Hepatocyte (in vitro differentiated cells): ENCODE data around the gene SLC9A8. TPM values are rescaled to one million over a fixed set of nuclear protein-coding genes. Genes with fewer than 3 reads are reported as not detected.

Experiments used
- DNase-seq: peaks from one replicate; pipeline ENCODE4 v3.0.0-alpha.2; 2016; ENCODE audit warnings: low spot score
- H2AFZ ChIP-seq: fragments of 200-600 bp; sonication (generic); 2 replicates; pipeline ENCODE4 v1.6.0; 2016; ENCODE audit warnings: antibody characterized with exemption, mild to moderate bottlenecking
- H3K27ac ChIP-seq: fragments of 200-600 bp; sonication (generic); 2 replicates; pipeline ENCODE4 v1.5.1; 2016; ENCODE audit warnings: mild to moderate bottlenecking
- H3K27me3 ChIP-seq: fragments of 200-600 bp; sonication (generic); 2 replicates; pipeline ENCODE4 v1.6.1; 2016
- H3K36me3 ChIP-seq: fragments of 200-600 bp; sonication (generic); replicated peaks from 2 replicates; pipeline ENCODE4 v1.5.1; 2016; ENCODE audit warnings: low read depth; ENCODE audit not compliant: insufficient read depth
- H3K4me1 ChIP-seq: fragments of 200-600 bp; sonication (generic); 2 replicates; pipeline ENCODE4 v1.5.1; 2016; ENCODE audit warnings: mild to moderate bottlenecking, moderate library complexity; ENCODE audit not compliant: insufficient read depth
- H3K4me2 ChIP-seq: fragments of 200-600 bp; sonication (generic); 2 replicates; pipeline ENCODE4 v1.6.0; 2016
- H3K4me3 ChIP-seq: fragments of 200-600 bp; sonication (generic); 2 replicates; pipeline ENCODE4 v1.5.1; 2016; ENCODE audit warnings: mild to moderate bottlenecking
- H3K79me2 ChIP-seq: fragments of 200-600 bp; sonication (generic); 2 replicates; pipeline ENCODE4 v1.6.0; 2017; ENCODE audit warnings: mild to moderate bottlenecking
- H3K9me2 ChIP-seq: fragments of 200-600 bp; sonication (generic); replicated peaks from 2 replicates; pipeline ENCODE4 v1.6.0; 2017; ENCODE audit warnings: mild to moderate bottlenecking; ENCODE audit not compliant: insufficient read depth
- H3K9me3 ChIP-seq: fragments of 200-600 bp; sonication (generic); 2 replicates; pipeline ENCODE4 v1.5.1; 2016; ENCODE audit warnings: low read depth, mild to moderate bottlenecking
- H4K20me1 ChIP-seq: fragments of 200-600 bp; sonication (generic); 2 replicates; pipeline ENCODE4 v1.6.0; 2016; ENCODE audit warnings: mild to moderate bottlenecking; ENCODE audit not compliant: insufficient read depth, poor library complexity, severe bottlenecking
- CTCF ChIP-seq: fragments of 200-600 bp; sonication (generic); IDR thresholded peaks from 2 replicates; pipeline ENCODE4 v1.5.1; 2016; ENCODE audit warnings: antibody characterized with exemption, mild to moderate bottlenecking; ENCODE audit not compliant: poor library complexity
- EZH2 ChIP-seq: fragments of 200-600 bp; sonication (generic); IDR thresholded peaks from 2 replicates; pipeline ENCODE4 v1.6.1; 2016; ENCODE audit warnings: antibody characterized with exemption, mild to moderate bottlenecking, borderline replicate concordance
- EZH2phosphoT487 ChIP-seq: fragments of 200-600 bp; sonication (generic); IDR thresholded peaks from one replicate; pipeline ENCODE4 v1.6.1; 2018; ENCODE audit warnings: antibody characterized with exemption, mild to moderate bottlenecking, low read depth, moderate library complexity; ENCODE audit not compliant: unreplicated experiment, severe bottlenecking
- WGBS: methylation state at CpG from one replicate; pipeline ENCODE4 v1.1.6; 2016; ENCODE audit warnings: low lambda C conversion rate; ENCODE audit errors: missing lambda C conversion rate; 5-methylcytosine and 5-hydroxymethylcytosine counted together
- polyA plus RNA-seq: library from polyadenylated mRNA; unstranded; fragments of >200 nt; fragmentation: Nextera tagmentation; extraction: Ambion mirVana; gene quantifications from 2 replicates; pipeline ENCODE4 v1.2.1, GENCODE V29; 2016
- total RNA-seq: library from RNA; depleted of rRNA; stranded (reverse); fragments of >200 nt; gene quantifications from 2 replicates; pipeline ENCODE4 v1.2.3, GENCODE V29; 2014

The SLC9A8 gene
- total and polyA plus RNA-seq, 2 experiments from 2014 or later = 4.9 to 6.7 TPM

GRCh38 chr20:49818816-49819215, 6.2 kb downstream of the SLC9A8 start:
- H3K4me3 ChIP-seq = no peak overlapping the region
- no peaks in the 10 kb centered on the region for H3K27me3 ChIP-seq
- TF ChIP-seq CTCF = no peak
- TF ChIP-seq EZH2 = no peak
- TF ChIP-seq EZH2phosphoT487 = no peak
- H3K4me2 ChIP-seq = no peak overlapping the region
- WGBS = 92% methylated on average over 1 of the region's 1 CpG
- no peaks in the 10 kb centered on the region for H4K20me1 ChIP-seq
- no peaks in the 10 kb centered on the region for H3K9me3 ChIP-seq
- H3K79me2 ChIP-seq = peaks cover 19% of the 10 kb centered on the region
- DNase-seq = no peak
- no peaks in the 10 kb centered on the region for H3K9me2 ChIP-seq
- no peak overlapping the region for H2AFZ ChIP-seq
- H3K27ac ChIP-seq = no peak overlapping the region
- H3K36me3 ChIP-seq = peaks cover 16% of the 10 kb centered on the region
- H3K4me1 ChIP-seq = peaks cover 3% of the 10 kb centered on the region

- H3K27me3 ChIP-seq = no peaks in the 10 kb centered on the region
- no peaks in the 10 kb centered on the region for H3K9me3 ChIP-seq
- peaks cover 19% of the 10 kb centered on the region for H3K79me2 ChIP-seq
- TF ChIP-seq EZH2phosphoT487 = no peak
- H3K9me2 ChIP-seq = no peaks in the 10 kb centered on the region
- 97% methylated on average over 3 of the region's 3 CpGs for WGBS
- no peak for DNase-seq
- H3K4me2 ChIP-seq = no peak overlapping the region
- H4K20me1 ChIP-seq = no peaks in the 10 kb centered on the region
- no peak overlapping the region for H3K27ac ChIP-seq
- H2AFZ ChIP-seq = no peak overlapping the region
- peaks cover 16% of the 10 kb centered on the region for H3K36me3 ChIP-seq
- no peak overlapping the region for H3K4me3 ChIP-seq
- H3K4me1 ChIP-seq = no peaks in the 10 kb centered on the region
Observed at GRCh38 chr20:49819702-49820101, 7.1 kb downstream of the SLC9A8 start.

GRCh38 chr20:49821381-49821780, 8.8 kb downstream of the SLC9A8 start:
- Histone ChIP-seq H3K4me2 (no peak overlapping the region), H4K20me1 (no peaks in the 10 kb centered on the region), H2AFZ (no peak overlapping the region), H3K27ac (no peak overlapping the region), H3K4me1 (no peaks in the 10 kb centered on the region), H3K4me3 (no peak overlapping the region), H3K36me3 (peaks cover 16% of the 10 kb centered on the region), H3K27me3 (no peaks in the 10 kb centered on the region), H3K9me3 (no peaks in the 10 kb centered on the region), H3K9me2 (no peaks in the 10 kb centered on the region), H3K79me2 (peaks cover 19% of the 10 kb centered on the region)
- 94% methylated on average over 2 of the region's 2 CpGs for WGBS
- no peak for DNase-seq
- TF ChIP-seq CTCF = no peak
- no peak for TF ChIP-seq EZH2phosphoT487
- TF ChIP-seq EZH2 = no peak

- no peak overlapping the region for H3K27ac ChIP-seq
- H3K4me1 ChIP-seq = no peaks in the 10 kb centered on the region
Observed at GRCh38 chr20:49821870-49822331, 9.3 kb downstream of the SLC9A8 start.

More at GRCh38 chr20:49821870-49822331, 9.3 kb downstream of the SLC9A8 start:
- TF ChIP-seq EZH2 (no peak), CTCF (no peak), EZH2phosphoT487 (no peak)
- Histone ChIP-seq H3K79me2 (peaks cover 19% of the 10 kb centered on the region), H4K20me1 (no peaks in the 10 kb centered on the region), H3K9me3 (no peaks in the 10 kb centered on the region), H3K27me3 (no peaks in the 10 kb centered on the region), H3K4me3 (no peak overlapping the region), H3K4me2 (no peak overlapping the region), H2AFZ (no peak overlapping the region), H3K9me2 (no peaks in the 10 kb centered on the region), H3K36me3 (peaks cover 16% of the 10 kb centered on the region)
- DNase-seq = no peak
- 83% methylated on average over 2 of the region's 2 CpGs for WGBS
